ENCODE measurements around the gene PLEKHG5.

DNA sequence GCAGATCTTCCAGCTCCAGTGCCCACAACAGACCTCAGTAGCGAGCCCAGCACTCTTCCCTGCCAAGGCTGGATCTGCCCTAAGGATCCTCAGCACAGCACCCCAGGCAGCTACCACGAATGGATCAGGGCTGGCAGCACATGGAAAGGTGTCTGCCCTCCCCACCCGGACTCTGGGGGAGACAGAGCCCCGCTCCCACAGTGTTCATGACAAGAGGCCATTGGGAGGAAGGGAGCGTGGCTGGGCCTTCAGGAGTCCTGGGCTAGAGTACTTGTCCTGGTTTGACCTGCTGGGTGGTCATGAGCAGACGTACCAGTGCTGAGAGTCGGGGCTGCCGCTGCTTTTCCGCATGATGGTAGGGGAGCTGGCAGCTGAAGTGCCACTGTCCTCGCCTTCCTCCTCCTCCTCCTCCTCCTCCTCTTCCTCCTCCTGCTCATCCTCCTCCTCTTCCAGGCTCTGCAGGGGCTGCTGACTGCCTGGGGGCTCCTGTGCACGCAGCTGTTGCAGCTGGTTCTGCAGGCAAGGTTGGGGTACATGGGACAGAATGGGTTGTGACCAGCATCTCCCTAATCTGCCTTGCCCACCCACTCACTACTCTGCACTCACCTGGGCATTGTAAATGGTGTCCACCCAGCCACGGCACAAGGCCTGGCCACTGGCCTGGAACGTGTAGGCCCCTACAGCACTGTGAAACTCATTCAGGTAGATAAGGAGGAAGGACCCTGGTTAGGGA is 22.6 kb downstream of the PLEKHG5 start:
- TF ChIP-seq RAD21 (IDR thresholded peaks at IDR 0.05; ENCODE audit: low read depth) (no peak), NFIC (IDR thresholded peaks at IDR 0.05) (no peak), TAF1 (IDR thresholded peaks at IDR 0.05; ENCODE audit: low read depth) (no peak), CEBPB (IDR thresholded peaks at IDR 0.05) (no peak), TEAD4 (IDR thresholded peaks at IDR 0.05) (0 out of 2 replicates have a peak, but pooled peaks have one; percentile 8), YY1 (IDR thresholded peaks at IDR 0.05; ENCODE audit: low read depth) (no peak), CREB1 (IDR thresholded peaks at IDR 0.05; ENCODE audit: low read depth) (no peak), EP300 (IDR thresholded peaks at IDR 0.05; ENCODE audit: borderline replicate concordance) (no peak)
- TF ChIP-seq, protein P1, sequence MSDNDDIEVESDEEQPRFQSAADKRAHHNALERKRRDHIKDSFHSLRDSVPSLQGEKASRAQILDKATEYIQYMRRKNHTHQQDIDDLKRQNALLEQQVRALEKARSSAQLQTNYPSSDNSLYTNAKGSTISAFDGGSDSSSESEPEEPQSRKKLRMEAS (IDR thresholded peaks at IDR 0.05) = no peak
- TF ChIP-seq, protein P2, sequence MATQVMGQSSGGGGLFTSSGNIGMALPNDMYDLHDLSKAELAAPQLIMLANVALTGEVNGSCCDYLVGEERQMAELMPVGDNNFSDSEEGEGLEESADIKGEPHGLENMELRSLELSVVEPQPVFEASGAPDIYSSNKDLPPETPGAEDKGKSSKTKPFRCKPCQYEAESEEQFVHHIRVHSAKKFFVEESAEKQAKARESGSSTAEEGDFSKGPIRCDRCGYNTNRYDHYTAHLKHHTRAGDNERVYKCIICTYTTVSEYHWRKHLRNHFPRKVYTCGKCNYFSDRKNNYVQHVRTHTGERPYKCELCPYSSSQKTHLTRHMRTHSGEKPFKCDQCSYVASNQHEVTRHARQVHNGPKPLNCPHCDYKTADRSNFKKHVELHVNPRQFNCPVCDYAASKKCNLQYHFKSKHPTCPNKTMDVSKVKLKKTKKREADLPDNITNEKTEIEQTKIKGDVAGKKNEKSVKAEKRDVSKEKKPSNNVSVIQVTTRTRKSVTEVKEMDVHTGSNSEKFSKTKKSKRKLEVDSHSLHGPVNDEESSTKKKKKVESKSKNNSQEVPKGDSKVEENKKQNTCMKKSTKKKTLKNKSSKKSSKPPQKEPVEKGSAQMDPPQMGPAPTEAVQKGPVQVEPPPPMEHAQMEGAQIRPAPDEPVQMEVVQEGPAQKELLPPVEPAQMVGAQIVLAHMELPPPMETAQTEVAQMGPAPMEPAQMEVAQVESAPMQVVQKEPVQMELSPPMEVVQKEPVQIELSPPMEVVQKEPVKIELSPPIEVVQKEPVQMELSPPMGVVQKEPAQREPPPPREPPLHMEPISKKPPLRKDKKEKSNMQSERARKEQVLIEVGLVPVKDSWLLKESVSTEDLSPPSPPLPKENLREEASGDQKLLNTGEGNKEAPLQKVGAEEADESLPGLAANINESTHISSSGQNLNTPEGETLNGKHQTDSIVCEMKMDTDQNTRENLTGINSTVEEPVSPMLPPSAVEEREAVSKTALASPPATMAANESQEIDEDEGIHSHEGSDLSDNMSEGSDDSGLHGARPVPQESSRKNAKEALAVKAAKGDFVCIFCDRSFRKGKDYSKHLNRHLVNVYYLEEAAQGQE (IDR thresholded peaks at IDR 0.05; ENCODE audit: low read depth) = no peak
